HG03521 (cell line): ENCODE data around the gene GET3.

Source experiments
- ATAC-seq: cut with Tn5 transposase; IDR thresholded peaks from one replicate; pipeline ENCODE4 v1.9.1; 2021; ENCODE audit warnings: mild to moderate bottlenecking, moderate library complexity; ENCODE audit not compliant: unreplicated experiment

Gene GET3

GRCh38 chr19:12778017-12778904 lies 41.0 kb downstream of the GET3 start:
- no peak for ATAC-seq

DNA sequence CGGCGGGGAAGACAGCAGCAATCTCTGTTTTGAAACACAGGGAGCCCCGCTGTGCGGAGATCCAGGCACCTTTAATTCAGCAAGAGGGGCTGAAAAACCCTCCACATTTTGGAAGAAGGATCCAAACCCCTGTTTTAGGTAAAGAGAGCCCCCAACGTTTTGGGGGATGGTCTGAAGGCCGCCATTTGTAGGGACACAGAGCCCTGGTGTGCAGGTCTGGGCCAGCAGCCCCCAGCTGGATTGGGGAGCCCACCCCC lies 41.5 kb downstream of the GET3 start:
- ATAC-seq: no peak

DNA sequence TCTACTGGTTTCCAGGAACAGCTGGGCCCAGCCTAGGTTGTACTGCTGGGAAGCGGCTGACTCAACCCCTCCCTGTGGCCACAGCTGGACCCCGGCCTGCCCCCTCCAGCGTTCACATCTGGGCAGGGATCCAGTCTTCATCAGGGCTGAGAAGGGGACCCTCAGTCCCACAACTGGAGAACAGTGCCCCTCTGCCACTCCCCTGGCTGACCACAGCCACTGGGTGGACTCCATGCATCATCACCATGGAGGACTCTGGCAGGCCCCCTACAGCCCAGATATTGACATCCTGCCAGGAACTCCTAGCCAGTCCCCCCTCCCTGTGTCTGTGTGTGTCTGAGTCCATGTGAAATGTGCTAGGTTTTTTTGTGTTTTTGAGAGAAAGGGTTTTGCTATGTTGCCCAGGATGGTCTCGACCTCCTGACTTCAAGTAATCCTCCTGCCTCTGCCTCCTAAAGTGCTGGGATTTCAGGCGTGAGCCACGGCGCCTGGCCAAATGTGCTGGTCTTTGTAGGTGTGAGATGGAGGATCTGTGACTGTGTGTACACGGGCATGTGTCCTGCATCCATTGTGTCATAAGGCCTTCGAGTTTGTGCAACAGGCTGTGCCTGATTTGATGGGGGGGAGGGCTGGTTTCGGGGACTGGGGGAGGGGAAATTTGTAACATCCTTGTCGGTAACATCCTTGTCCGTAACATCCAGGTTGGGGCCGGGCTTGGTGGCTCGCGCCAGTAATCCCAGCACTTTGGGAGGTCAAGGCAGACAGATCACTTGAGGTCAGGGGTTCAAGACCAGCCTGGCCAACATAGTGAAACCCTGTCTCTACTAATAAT lies 42.1 kb downstream of the GET3 start:
- no peak for ATAC-seq

DNA sequence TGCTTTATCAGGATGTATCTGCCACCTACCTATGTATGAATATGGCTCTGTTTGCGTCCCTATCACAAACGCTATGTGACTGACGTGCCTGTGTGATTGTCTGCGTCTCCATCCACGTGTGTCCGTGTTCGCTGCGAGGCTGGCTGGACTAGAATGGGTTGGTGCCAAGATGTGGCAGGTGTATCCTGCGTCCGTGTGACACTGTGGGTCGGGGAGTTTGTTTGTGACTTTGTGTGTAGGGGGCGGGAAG lies 44.8 kb downstream of the GET3 start:
- no peak for ATAC-seq

GRCh38 chr19:12782424-12783290 lies 45.4 kb downstream of the GET3 start:
- ATAC-seq: peak; percentile 42

GRCh38 chr19:12783291-12783848 lies 46.1 kb downstream of the GET3 start:
- no peak for ATAC-seq

- ATAC-seq: no peak
Observed at GRCh38 chr19:12783849-12784393, 46.6 kb downstream of the GET3 start.

DNA sequence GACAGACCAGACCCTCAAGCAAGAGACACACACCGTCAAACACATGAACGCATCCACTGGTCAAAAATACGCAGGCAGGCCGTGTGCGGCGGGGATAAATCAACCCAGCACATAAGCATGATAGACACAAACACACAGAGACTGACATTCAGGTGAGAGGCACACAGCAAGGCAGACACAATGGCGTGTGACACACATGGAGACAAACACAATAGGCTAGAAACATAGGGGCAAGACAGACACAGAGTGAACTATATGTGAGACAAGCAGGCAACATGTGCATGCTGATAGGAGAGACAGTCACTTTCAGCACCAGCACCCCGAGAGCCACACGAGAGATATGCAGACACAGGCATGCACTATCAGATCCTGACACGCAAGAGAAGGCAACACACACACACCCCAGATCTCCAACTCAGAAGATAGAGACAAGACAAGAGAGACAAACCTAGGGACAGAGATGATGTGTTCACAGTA lies 47.1 kb downstream of the GET3 start:
- ATAC-seq: no peak

DNA sequence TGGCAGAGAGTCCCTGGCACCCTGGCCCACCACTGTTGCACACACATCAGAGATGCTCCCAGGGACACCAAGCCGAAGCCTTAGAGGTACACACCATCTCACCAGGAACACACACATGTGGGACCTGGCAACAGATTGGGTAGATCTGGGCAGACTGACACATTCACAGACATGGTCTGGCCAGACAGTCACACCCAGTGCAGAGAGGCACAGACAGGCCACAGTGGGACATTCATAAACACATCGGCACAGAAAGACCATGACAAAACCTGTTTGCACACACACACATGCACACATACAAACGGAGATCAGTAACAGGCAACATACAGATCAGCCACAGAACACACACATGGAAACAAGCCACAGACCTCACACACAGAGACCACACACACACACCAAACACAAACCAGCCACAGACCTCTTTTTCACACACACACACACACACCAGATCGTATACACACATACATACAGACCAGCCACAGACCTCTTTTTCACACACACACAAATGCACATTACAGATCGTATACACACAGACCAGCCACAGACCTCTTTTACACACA lies 47.7 kb downstream of the GET3 start:
- no peak for ATAC-seq

DNA sequence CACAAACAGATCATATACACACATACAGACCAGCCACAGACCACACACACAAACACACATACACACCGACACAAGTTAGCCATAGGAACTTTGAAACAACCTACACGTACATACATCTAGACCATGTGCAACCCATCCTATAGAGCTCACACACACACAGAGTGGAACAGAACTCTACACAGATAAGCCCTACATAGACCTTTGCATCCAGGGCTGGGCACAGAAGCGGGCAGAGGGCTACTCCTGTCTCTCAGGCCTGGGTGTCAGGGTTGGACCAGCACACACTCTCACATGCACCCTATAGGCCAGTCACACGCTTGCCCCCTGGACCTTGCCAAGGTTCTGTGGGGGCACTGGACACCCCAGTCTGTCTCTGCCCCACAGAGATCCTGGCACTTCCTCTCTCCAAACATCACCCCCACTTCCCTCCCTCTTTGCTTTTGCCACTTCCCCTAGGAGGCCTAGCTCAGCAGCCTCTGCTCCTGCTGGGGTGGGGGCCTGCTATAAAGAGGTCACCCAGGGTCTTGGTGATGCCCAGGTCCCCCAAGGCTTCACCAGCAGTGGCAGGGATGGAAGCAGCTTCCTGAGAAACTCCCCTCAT lies 48.2 kb downstream of the GET3 start:
- no peak for ATAC-seq

DNA sequence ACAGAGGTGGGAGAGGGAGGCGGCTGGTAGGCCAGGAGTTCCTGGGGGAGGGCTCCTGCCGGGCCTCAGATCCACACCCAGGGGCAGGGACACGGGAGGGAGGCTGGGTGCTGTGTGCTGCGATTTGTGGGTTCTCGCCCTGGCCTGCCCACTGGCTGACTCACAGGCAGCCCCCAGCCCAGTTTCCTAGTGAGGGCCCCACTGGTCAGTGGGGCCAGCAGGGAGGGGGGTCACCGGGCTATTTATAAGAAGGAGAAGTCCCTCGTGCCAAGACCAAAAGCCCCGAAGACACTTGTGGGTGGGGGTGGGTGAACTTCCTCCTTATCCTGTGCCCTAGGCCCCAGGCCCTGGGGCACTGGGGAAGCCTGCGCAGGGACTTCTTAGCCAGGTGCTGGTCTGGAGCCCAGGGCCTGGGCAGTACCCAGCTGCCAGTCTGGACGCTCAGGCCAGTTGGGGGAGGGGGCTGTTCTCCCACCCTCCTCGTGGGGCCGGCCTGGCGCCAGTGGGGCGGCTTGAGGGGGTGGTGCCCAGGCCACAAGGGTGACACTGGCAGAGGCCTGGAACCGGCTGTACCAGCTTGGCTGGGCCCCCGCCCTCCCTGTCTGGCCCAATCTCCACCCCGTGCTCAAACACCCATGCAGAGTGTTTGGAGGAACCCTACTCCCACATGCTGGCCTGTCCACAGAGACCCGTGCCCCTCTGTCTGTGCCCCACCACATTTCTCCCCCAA lies 49.0 kb downstream of the GET3 start:
- no peak for ATAC-seq

GRCh38 chr19:12786952-12787351 lies 49.7 kb downstream of the GET3 start:
- no peak for ATAC-seq

- ATAC-seq: no peak
Observed at GRCh38 chr19:12787458-12787857, 50.2 kb downstream of the GET3 start.

GRCh38 chr19:12788042-12788681 lies 50.9 kb downstream of the GET3 start:
- ATAC-seq: no peak

DNA sequence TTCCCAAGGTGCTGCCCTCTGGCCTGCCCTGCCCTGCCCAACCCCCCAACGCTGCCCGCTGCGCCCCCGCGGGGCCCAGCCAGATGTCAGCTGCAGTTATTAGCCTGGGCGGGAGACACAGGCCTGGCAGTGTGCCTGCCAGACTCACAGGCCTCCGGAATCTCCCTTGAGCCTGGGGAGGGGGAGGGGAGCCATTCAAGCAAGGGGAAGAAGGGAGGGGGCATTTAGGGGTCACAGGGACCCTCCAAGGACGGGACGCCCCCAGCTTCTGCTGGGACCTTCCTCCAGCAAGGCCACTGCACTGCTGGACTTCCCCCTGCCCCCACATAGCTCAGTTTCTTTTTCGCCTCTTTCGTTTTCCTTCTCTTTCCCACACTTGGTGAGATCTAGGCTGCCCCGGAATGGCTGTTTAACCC lies 51.4 kb downstream of the GET3 start:
- no peak for ATAC-seq

- ATAC-seq: no peak
Observed at GRCh38 chr19:12789098-12789903, 52.0 kb downstream of the GET3 start.

DNA sequence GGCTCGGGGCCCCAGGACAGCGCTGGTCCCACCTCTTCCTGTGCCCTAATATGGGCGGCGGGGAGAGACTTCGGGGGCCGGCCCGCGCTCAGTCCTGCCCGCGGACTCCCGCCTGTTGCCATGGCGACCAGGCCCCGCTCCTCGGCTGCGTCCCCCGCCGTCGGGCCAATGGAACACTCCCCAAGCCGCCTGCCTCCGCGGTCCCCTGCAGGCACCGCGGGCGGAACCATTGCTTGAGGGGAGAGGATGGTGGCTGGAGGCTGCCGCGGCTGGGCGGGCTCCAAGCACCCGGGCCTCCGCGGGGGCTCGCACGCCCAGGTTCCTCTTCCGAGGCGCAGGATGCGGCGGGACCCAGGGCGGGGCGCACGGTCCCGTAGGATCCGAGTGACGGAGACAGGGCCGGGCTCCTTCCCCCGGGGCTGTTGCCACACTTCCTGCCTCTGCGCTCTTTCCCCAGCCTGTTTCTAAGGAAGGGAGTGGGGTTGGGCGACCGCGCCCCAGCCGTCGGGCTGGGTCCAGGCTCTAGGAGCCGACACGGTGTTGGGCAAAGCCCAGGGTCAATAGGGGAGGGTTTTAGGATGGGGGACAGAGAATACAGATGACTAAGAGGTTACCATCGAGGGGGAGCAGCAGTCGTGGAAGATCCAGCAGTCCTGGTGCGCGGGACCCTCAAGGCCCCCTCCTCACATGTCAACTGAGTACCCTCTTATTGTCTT lies 52.8 kb downstream of the GET3 start:
- ATAC-seq: peak; percentile 36
